ENCODE results near the gene SERPINB8. TPM values are rescaled to one million over a fixed set of nuclear protein-coding genes. Genes with fewer than 3 reads are reported as not detected.

Gene SERPINB8
- total and polyA plus RNA-seq, 4 experiments from 2014 or later, result 13.8 to 16.3 (median 15.3) TPM

GRCh38 chr18:64002581-64002980, 32.7 kb downstream of the SERPINB8 start:
- no peak overlapping the region for H3K4me3 ChIP-seq (ENCODE audit: low read length in 2 of 2)
- ChIA-PET CTCF (ENCODE audit: partially characterized antibody) (no interaction called here), POLR2A (ENCODE audit: partially characterized antibody) (no interaction called here)

GRCh38 chr18:64009305-64009704, 39.4 kb downstream of the SERPINB8 start:
- Mint-ChIP-seq H3K9me3 (no peaks in the 10 kb centered on the region), H3K4me3 (no peak overlapping the region), H3K36me3 (peaks cover 0 to 4% of the 10 kb centered on the region in 2 donors), H3K4me1 (no peaks in the 10 kb centered on the region), H3K27me3 (peaks cover 0 to 2% of the 10 kb centered on the region in 2 donors), H3K27ac (no peak overlapping the region)
- ChIA-PET CTCF (ENCODE audit: partially characterized antibody) (interaction anchor here (2.3 kb wide), 1 partner anchor 14 kb away, joined by 16 read pairs; no protein-coding TSS in a partner anchor), POLR2A (ENCODE audit: partially characterized antibody) (no interaction called here)
- Histone ChIP-seq H3K4me3 (ENCODE audit: low read length in 2 of 2) (no peak overlapping the region), H3K9me3 (ENCODE audit: control insufficient read depth in 1 of 2, low read length in 2 of 2) (no peaks in the 10 kb centered on the region), H3K27ac (ENCODE audit: low read depth, low read length) (no peak overlapping the region), H3K4me1 (ENCODE audit: insufficient read depth, low read length) (no peaks in the 10 kb centered on the region), H3K27me3 (ENCODE audit: insufficient read depth, low read length) (no peaks in the 10 kb centered on the region), H3K36me3 (ENCODE audit: insufficient read depth, low read length) (no peaks in the 10 kb centered on the region)
- intact Hi-C loops (cut with micrococcal nuclease), result no loop called here
- no peak for DNase-seq

More at GRCh38 chr18:64002581-64002980, 32.7 kb downstream of the SERPINB8 start:
- intact Hi-C loops (cut with micrococcal nuclease), result no loop called here
- H3K36me3 ChIP-seq (ENCODE audit: insufficient read depth, low read length), result no peaks in the 10 kb centered on the region
- H3K36me3 Mint-ChIP-seq, result peaks cover 0 to 13% of the 10 kb centered on the region in 2 donors
- H3K4me1 ChIP-seq (ENCODE audit: insufficient read depth, low read length), result no peaks in the 10 kb centered on the region
- H3K4me3 Mint-ChIP-seq, result no peak overlapping the region
- H3K27me3 Mint-ChIP-seq, result peaks cover 7 to 12% of the 10 kb centered on the region in 2 donors
- no peak overlapping the region for H3K27ac ChIP-seq (ENCODE audit: low read depth, low read length)
- no peaks in the 10 kb centered on the region for H3K27me3 ChIP-seq (ENCODE audit: insufficient read depth, low read length)
- H3K4me1 Mint-ChIP-seq, result no peaks in the 10 kb centered on the region
- H3K9me3 ChIP-seq (ENCODE audit: control insufficient read depth in 1 of 2, low read length in 2 of 2), result no peaks in the 10 kb centered on the region
- peaks cover 0 to 11% (median 6%) of the 10 kb centered on the region in 8 donors for H3K9me3 Mint-ChIP-seq
- H3K27ac Mint-ChIP-seq, result no peak overlapping the region
- DNase-seq, result no peak

- Histone ChIP-seq H3K4me1 (ENCODE audit: insufficient read depth, low read length) (no peaks in the 10 kb centered on the region), H3K36me3 (ENCODE audit: insufficient read depth, low read length) (no peaks in the 10 kb centered on the region), H3K27ac (ENCODE audit: low read depth, low read length) (no peak overlapping the region), H3K9me3 (ENCODE audit: control insufficient read depth in 1 of 2, low read length in 2 of 2) (no peaks in the 10 kb centered on the region), H3K4me3 (ENCODE audit: low read length in 2 of 2) (no peak overlapping the region), H3K27me3 (ENCODE audit: insufficient read depth, low read length) (no peaks in the 10 kb centered on the region)
- Mint-ChIP-seq H3K4me1 (no peaks in the 10 kb centered on the region), H3K9me3 (no peaks in the 10 kb centered on the region), H3K27me3 (peaks cover 2% of the 10 kb centered on the region in 2 donors), H3K36me3 (no peaks in the 10 kb centered on the region), H3K27ac (no peak overlapping the region), H3K4me3 (no peak overlapping the region)
- intact Hi-C loops (cut with micrococcal nuclease), result no loop called here
- CTCF ChIA-PET (ENCODE audit: partially characterized antibody), result interaction anchor here (1.2 to 2.6 kb wide), 2 partner anchors 17 to 26 kb away, joined by 4 to 15 read pairs; no protein-coding TSS in a partner anchor
- POLR2A ChIA-PET (ENCODE audit: partially characterized antibody), result no interaction called here
- DNase-seq, result no peak
Measured at GRCh38 chr18:64011513-64011912, 41.6 kb downstream of the SERPINB8 start.

GRCh38 chr18:64017870-64018269, 48.0 kb downstream of the SERPINB8 start:
- POLR2A ChIA-PET (ENCODE audit: partially characterized antibody), result no interaction called here

GRCh38 chr18:64019922-64020756, 50.3 kb downstream of the SERPINB8 start:
- CTCF ChIA-PET (ENCODE audit: partially characterized antibody), result interaction anchor here (1.2 to 1.6 kb wide), 4 partner anchors 9 to 26 kb away, joined by 3 to 4 read pairs (median 4); no protein-coding TSS in a partner anchor
- Mint-ChIP-seq H3K27ac (no peak overlapping the region), H3K27me3 (no peaks in the 10 kb centered on the region), H3K36me3 (no peaks in the 10 kb centered on the region), H3K9me3 (no peaks in the 10 kb centered on the region), H3K4me1 (no peaks in the 10 kb centered on the region), H3K4me3 (no peak overlapping the region)
- Histone ChIP-seq H3K4me3 (ENCODE audit: low read length in 2 of 2) (no peak overlapping the region), H3K27ac (ENCODE audit: low read depth, low read length) (no peak overlapping the region), H3K36me3 (ENCODE audit: insufficient read depth, low read length) (no peaks in the 10 kb centered on the region), H3K27me3 (ENCODE audit: insufficient read depth, low read length) (no peaks in the 10 kb centered on the region), H3K9me3 (ENCODE audit: control insufficient read depth in 1 of 2, low read length in 2 of 2) (no peaks in the 10 kb centered on the region), H3K4me1 (ENCODE audit: insufficient read depth, low read length) (no peaks in the 10 kb centered on the region)
- intact Hi-C loops (cut with micrococcal nuclease), result no loop called here
- DNase-seq, result no peak
- POLR2A ChIA-PET (ENCODE audit: partially characterized antibody), result no interaction called here

More at GRCh38 chr18:64017870-64018269, 48.0 kb downstream of the SERPINB8 start:
- no peak for DNase-seq
- Histone ChIP-seq H3K9me3 (ENCODE audit: control insufficient read depth in 1 of 2, low read length in 2 of 2) (no peaks in the 10 kb centered on the region), H3K27ac (ENCODE audit: low read depth, low read length) (no peak overlapping the region), H3K4me3 (ENCODE audit: low read length in 2 of 2) (no peak overlapping the region), H3K27me3 (ENCODE audit: insufficient read depth, low read length) (no peaks in the 10 kb centered on the region), H3K4me1 (ENCODE audit: insufficient read depth, low read length) (no peaks in the 10 kb centered on the region), H3K36me3 (ENCODE audit: insufficient read depth, low read length) (no peaks in the 10 kb centered on the region)
- intact Hi-C loops (cut with micrococcal nuclease), result no loop called here
- CTCF ChIA-PET (ENCODE audit: partially characterized antibody), result interaction anchor here (0.6 to 0.9 kb wide), 2 partner anchors 9 to 54 kb away, joined by 3 read pairs; no protein-coding TSS in a partner anchor
- Mint-ChIP-seq H3K9me3 (no peaks in the 10 kb centered on the region), H3K4me1 (no peaks in the 10 kb centered on the region), H3K36me3 (no peaks in the 10 kb centered on the region), H3K27ac (no peak overlapping the region), H3K4me3 (no peak overlapping the region), H3K27me3 (peaks cover 2% of the 10 kb centered on the region in 2 donors)

- CTCF ChIA-PET (ENCODE audit: partially characterized antibody), result interaction anchor here (1.0 to 1.2 kb wide), 2 partner anchors 8 to 32 kb away, joined by 3 read pairs; no protein-coding TSS in a partner anchor
- peaks cover 6 to 22% of the 10 kb centered on the region in 2 donors for H3K27me3 Mint-ChIP-seq
Measured at GRCh38 chr18:64026350-64026749, 56.5 kb downstream of the SERPINB8 start.

GRCh38 chr18:64027931-64028695, 58.2 kb downstream of the SERPINB8 start:
- no peaks in the 10 kb centered on the region for H3K4me1 ChIP-seq (ENCODE audit: insufficient read depth, low read length)
- Mint-ChIP-seq H3K4me1 (no peaks in the 10 kb centered on the region), H3K9me3 (no peaks in the 10 kb centered on the region), H3K27me3 (peaks cover 7 to 25% of the 10 kb centered on the region in 2 donors), H3K4me3 (no peak overlapping the region), H3K36me3 (no peaks in the 10 kb centered on the region), H3K27ac (no peak overlapping the region)
- no peak overlapping the region for H3K4me3 ChIP-seq (ENCODE audit: low read length in 2 of 2)
- no peaks in the 10 kb centered on the region for H3K9me3 ChIP-seq (ENCODE audit: control insufficient read depth in 1 of 2, low read length in 2 of 2)
- no peak overlapping the region for H3K27ac ChIP-seq (ENCODE audit: low read depth, low read length)
- H3K27me3 ChIP-seq (ENCODE audit: insufficient read depth, low read length), result no peaks in the 10 kb centered on the region
- no peaks in the 10 kb centered on the region for H3K36me3 ChIP-seq (ENCODE audit: insufficient read depth, low read length)
- ChIA-PET POLR2A (ENCODE audit: partially characterized antibody) (no interaction called here), CTCF (ENCODE audit: partially characterized antibody) (no interaction called here)
- intact Hi-C loops (cut with micrococcal nuclease), result no loop called here
- DNase-seq, result no peak

More at GRCh38 chr18:64026350-64026749, 56.5 kb downstream of the SERPINB8 start:
- H3K9me3 ChIP-seq (ENCODE audit: control insufficient read depth in 1 of 2, low read length in 2 of 2), result no peaks in the 10 kb centered on the region
- no peaks in the 10 kb centered on the region for H3K9me3 Mint-ChIP-seq
- H3K27ac ChIP-seq (ENCODE audit: low read depth, low read length), result no peak overlapping the region
- no peaks in the 10 kb centered on the region for H3K4me1 ChIP-seq (ENCODE audit: insufficient read depth, low read length)
- no peaks in the 10 kb centered on the region for H3K36me3 Mint-ChIP-seq
- no peak overlapping the region for H3K27ac Mint-ChIP-seq
- intact Hi-C loops (cut with micrococcal nuclease), result no loop called here
- H3K27me3 ChIP-seq (ENCODE audit: insufficient read depth, low read length), result no peaks in the 10 kb centered on the region
- DNase-seq, result no peak
- H3K4me1 Mint-ChIP-seq, result no peaks in the 10 kb centered on the region
- POLR2A ChIA-PET (ENCODE audit: partially characterized antibody), result no interaction called here
- H3K4me3 ChIP-seq (ENCODE audit: low read length in 2 of 2), result no peak overlapping the region
- H3K4me3 Mint-ChIP-seq, result no peak overlapping the region
- no peaks in the 10 kb centered on the region for H3K36me3 ChIP-seq (ENCODE audit: insufficient read depth, low read length)

Measured in CD4-positive, alpha-beta memory T cell (primary cell).